Endothelial cell of umbilical vein (primary cell): ENCODE measurements around the gene VPS45. TPM values are rescaled to one million over a fixed set of nuclear protein-coding genes. Genes with fewer than 3 reads are reported as not detected.

ENCODE experiments used
- BruUV-seq: library from RNA; stranded (reverse); fragments of 400-500 nt; replicated peaks from 2 replicates; lab custom pipeline; 2021; lab: Mats Ljungman, UMichigan
- CTCF ChIA-PET: fragments of 300-600, 350-600 bp; sonication (Branson Sonifier 250); formaldehyde crosslinking; loops from one replicate; lab custom pipeline; 2021; ENCODE audit warnings: antibody characterized with exemption, inconsistent platforms; lab: Charles Lee
- POLR2A ChIA-PET: fragments of 300-600, 350-600 bp; sonication (Branson Sonifier 250); formaldehyde crosslinking; loops from one replicate; lab custom pipeline; 2021; ENCODE audit warnings: antibody characterized with exemption, inconsistent platforms; lab: Charles Lee
- DNase-seq: peaks from one replicate; pipeline ENCODE4 v3.0.0-alpha.2; 2011; ENCODE audit warnings: low read depth, low spot score
- FAIRE-seq: peaks from 2 replicates; lab custom pipeline; 2011; peaks lifted over from hg19 to GRCh38; lab: Jason Lieb, UNC
- H2AFZ ChIP-seq: 2 replicates; pipeline ENCODE4 v1.6.0; 2012; ENCODE audit warnings: low read depth, low read length, control low read depth, inconsistent platforms
- H3K27ac ChIP-seq: 2 replicates; pipeline ENCODE4 v1.5.1; 2011; ENCODE audit warnings: low read depth, mild to moderate bottlenecking, control low read depth, low read length, moderate library complexity; ENCODE audit not compliant: insufficient read depth
- H3K27me3 ChIP-seq, 2 experiments: 2 replicates each; pipeline versions ENCODE4 v1.6.0 to v1.6.1; 2011; ENCODE audit warnings: low read length in 2 of 2, mixed read lengths in 1 of 2; ENCODE audit not compliant: control insufficient read depth in 2 of 2, insufficient read depth in 2 of 2
- H3K36me3 ChIP-seq, 2 experiments: 2 replicates in 1 of 2; 3 replicates in 1 of 2; pipeline ENCODE4 v1.5.1; 2011; ENCODE audit warnings: low read length in 2 of 2, mild to moderate bottlenecking in 1 of 2, moderate library complexity in 1 of 2; ENCODE audit not compliant: control insufficient read depth in 2 of 2, insufficient read depth in 2 of 2; ENCODE audit errors: extremely low read depth in 1 of 2
- H3K4me1 ChIP-seq: 3 replicates; pipeline ENCODE4 v1.5.1; 2011; ENCODE audit warnings: mild to moderate bottlenecking, low read length; ENCODE audit not compliant: control insufficient read depth, insufficient read depth; ENCODE audit errors: extremely low read depth
- H3K4me2 ChIP-seq: 2 replicates; pipeline ENCODE4 v1.6.1; 2011; ENCODE audit warnings: low read length, control low read depth, mixed read lengths; ENCODE audit not compliant: insufficient read depth
- H3K4me3 ChIP-seq, 3 experiments: fragments of 200-600 bp in 1 of 3; sonication (generic), shearing (Covaris generic) in 1 of 3; replicated peaks in 1 of 3; 2 replicates each; pipeline ENCODE4 v1.5.1; 2011 to 2016; ENCODE audit warnings: control low read depth in 3 of 3, low read length in 3 of 3, mild to moderate bottlenecking in 2 of 3, inconsistent platforms in 1 of 3, low read depth in 1 of 3, moderate library complexity in 1 of 3; ENCODE audit not compliant: insufficient read depth in 1 of 3
- H3K79me2 ChIP-seq: 2 replicates; pipeline ENCODE4 v1.6.0; 2012; ENCODE audit warnings: low read length, inconsistent platforms; ENCODE audit not compliant: control insufficient read depth, insufficient read depth
- H3K9ac ChIP-seq: replicated peaks from 2 replicates; pipeline ENCODE3; 2011; ENCODE audit warnings: low read length, control low read depth; ENCODE audit not compliant: insufficient read depth; ENCODE audit errors: extremely low read depth
- H3K9me1 ChIP-seq: replicated peaks from 3 replicates; pipeline ENCODE4 v1.6.0; 2011; ENCODE audit warnings: mild to moderate bottlenecking, low read length; ENCODE audit not compliant: control insufficient read depth, insufficient read depth; ENCODE audit errors: extremely low read depth
- H3K9me3 ChIP-seq: replicated peaks from 2 replicates; pipeline ENCODE4 v1.5.1; 2012; ENCODE audit warnings: low read length, inconsistent platforms; ENCODE audit not compliant: control insufficient read depth, insufficient read depth
- H4K20me1 ChIP-seq: replicated peaks from 2 replicates; pipeline ENCODE3; 2011; ENCODE audit warnings: mild to moderate bottlenecking, low read length; ENCODE audit not compliant: control insufficient read depth, insufficient read depth; ENCODE audit errors: extremely low read depth
- CTCF ChIP-seq, 2 donors: IDR thresholded peaks; 1 replicate in 1 of 2; 2 replicates in 1 of 2; pipeline ENCODE4 v1.5.1; 2011; ENCODE audit warnings: low read length in 2 of 2, mild to moderate bottlenecking in 2 of 2, moderate library complexity in 2 of 2, control low read depth in 1 of 2, inconsistent platforms in 1 of 2, low read depth in 1 of 2; ENCODE audit not compliant: insufficient read depth in 1 of 2; ENCODE audit errors: extremely low read depth in 1 of 2
- EZH2 ChIP-seq: IDR thresholded peaks from 2 replicates; pipeline ENCODE4 v1.6.1; 2012; ENCODE audit warnings: borderline replicate concordance, low read depth, mild to moderate bottlenecking, moderate library complexity, low read length, inconsistent platforms; ENCODE audit not compliant: severe bottlenecking
- FOS ChIP-seq: IDR thresholded peaks from 2 replicates; pipeline ENCODE4 v1.6.1; 2011; ENCODE audit warnings: mild to moderate bottlenecking, low read length, moderate library complexity, borderline replicate concordance; ENCODE audit not compliant: insufficient read depth
- GATA2 ChIP-seq: IDR thresholded peaks from 2 replicates; pipeline ENCODE4 v1.7.0; 2011; ENCODE audit warnings: low read depth, mild to moderate bottlenecking, moderate library complexity, mixed read lengths, low read length; ENCODE audit not compliant: insufficient read length, insufficient read depth
- JUN ChIP-seq: IDR thresholded peaks from 2 replicates; pipeline ENCODE4 v1.6.1; 2011; ENCODE audit warnings: borderline replicate concordance, low read depth; ENCODE audit not compliant: insufficient read length, insufficient read depth
- MYC ChIP-seq: IDR thresholded peaks from one replicate; pipeline ENCODE4 v1.6.1; 2011; ENCODE audit warnings: mild to moderate bottlenecking, low read depth, low read length
- POLR2A ChIP-seq: IDR thresholded peaks from 2 replicates; pipeline ENCODE4 v1.6.1; 2012; ENCODE audit warnings: low read depth, mild to moderate bottlenecking, control low read depth, low read length
- POLR2AphosphoS5 ChIP-seq: IDR thresholded peaks from 2 replicates; pipeline ENCODE4 v1.6.1; 2012; ENCODE audit warnings: low read depth, mild to moderate bottlenecking, control low read depth, low read length, moderate library complexity; ENCODE audit not compliant: insufficient read depth
- dilution Hi-C: fragments of 300-500 bp; cut with MboI; formaldehyde crosslinking; loops from one replicate; pipeline ENCODE4 v1.15.0; 2019; ENCODE audit warnings: low sequenced_read_pairs; ENCODE audit not compliant: extremely low pct_ligation_motif_present
- intact Hi-C: fragments of 100-400 bp; cut with micrococcal nuclease; formaldehyde crosslinking; loops from one replicate; pipeline ENCODE4 v1.10.0; 2022
- polyA plus RNA-seq, 4 experiments: library from polyadenylated mRNA; depleted of rRNA in 3 of 4; stranded (reverse) in 3 of 4; unstranded in 1 of 4; fragments of >200 nt; gene quantifications; 2 replicates each; pipeline versions ENCODE4 v1.2.1 to v1.2.3, GENCODE V29; 2011 to 2012; ENCODE audit warnings: missing spikeins in 1 of 4
- total RNA-seq: library from RNA; stranded (reverse); gene quantifications from 2 replicates; pipeline ENCODE4 v1.2.3, GENCODE V29; 2021
- TF ChIP-seq, protein P1 (sequence below): IDR thresholded peaks from 2 replicates; pipeline ENCODE4 v1.6.1; 2011; ENCODE audit not compliant: insufficient read depth, insufficient read length

VPS45 gene
- total and polyA plus RNA-seq, 2 donors (not counting 3 experiments of a cell fraction or from before 2014, with no cell fraction given), result 24.8 to 43.7 TPM

DNA sequence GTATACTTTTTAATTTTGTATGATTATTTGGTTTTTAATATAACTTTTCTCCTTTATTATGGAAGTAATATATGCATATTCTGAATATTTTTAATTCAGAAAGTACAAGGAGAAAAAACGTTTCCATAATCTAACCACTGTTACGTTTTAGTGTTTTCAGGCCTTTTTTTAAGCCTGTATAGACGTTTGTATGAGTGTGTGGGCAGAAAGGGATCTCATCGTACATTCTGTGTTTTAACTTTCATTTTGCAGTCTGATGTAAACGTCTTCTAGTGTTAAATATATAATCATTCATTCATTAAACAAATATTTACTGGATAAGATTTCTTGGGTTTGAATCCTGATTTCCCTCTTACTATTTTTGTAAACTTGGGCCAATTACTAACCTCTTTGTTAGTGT, 44.1 kb downstream of the VPS45 start:
- dilution Hi-C loops, result no loop called here
- H3K4me3 ChIP-seq, result no peak overlapping the region
- no peaks in the 10 kb centered on the region for H3K79me2 ChIP-seq
- H3K9ac ChIP-seq, result no peak overlapping the region
- no peak overlapping the region for H3K4me2 ChIP-seq
- DNase-seq (no peak), FAIRE-seq (no peak)
- intact Hi-C loops, result loop anchor here (5.0 kb wide), 1 partner anchor 41 kb away; no protein-coding TSS in a partner anchor
- BruUV-seq, result no TSS peak
- no peaks in the 10 kb centered on the region for H3K9me1 ChIP-seq
- no peaks in the 10 kb centered on the region for H4K20me1 ChIP-seq
- no peak overlapping the region for H3K27ac ChIP-seq
- H3K4me1 ChIP-seq, result peaks cover 17% of the 10 kb centered on the region
- TF ChIP-seq JUN, result no peak
- no peak for TF ChIP-seq MYC
- no peak for TF ChIP-seq FOS
- TF ChIP-seq, protein P1, sequence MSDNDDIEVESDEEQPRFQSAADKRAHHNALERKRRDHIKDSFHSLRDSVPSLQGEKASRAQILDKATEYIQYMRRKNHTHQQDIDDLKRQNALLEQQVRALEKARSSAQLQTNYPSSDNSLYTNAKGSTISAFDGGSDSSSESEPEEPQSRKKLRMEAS, result no peak
- TF ChIP-seq EZH2, result no peak
- TF ChIP-seq GATA2, result no peak
- no peak for TF ChIP-seq POLR2A
- TF ChIP-seq CTCF (IDR thresholded peaks at IDR 0.05; ENCODE audit: extremely low read depth in 1 of 2, insufficient read depth in 1 of 2, low read depth in 1 of 2, low read length in 2 of 2), result no peak
- TF ChIP-seq POLR2AphosphoS5, result no peak
- H3K9me3 ChIP-seq, result no peaks in the 10 kb centered on the region
- CTCF ChIA-PET, result no interaction called here
- POLR2A ChIA-PET, result no interaction called here
- H3K27me3 ChIP-seq, result no peaks in the 10 kb centered on the region
- no peak overlapping the region for H2AFZ ChIP-seq
- H3K36me3 ChIP-seq, result no peaks in the 10 kb centered on the region
